HTERT RPE-1 (cell line): Measurements from ENCODE around the gene TRMT11.
"Not testable (repeated sequence)": the region's sequence is repeated elsewhere in the genome, so short reads cannot be mapped to it uniquely, and the experiment has no call there.

ENCODE experiments used
- in situ Hi-C: fragments of 300-500 bp; cut with MboI; formaldehyde crosslinking; loops from 4 replicates; pipeline ENCODE4 v1.14.3; 2020; ENCODE audit warnings: low sequenced_read_pairs

Gene TRMT11

DNA sequence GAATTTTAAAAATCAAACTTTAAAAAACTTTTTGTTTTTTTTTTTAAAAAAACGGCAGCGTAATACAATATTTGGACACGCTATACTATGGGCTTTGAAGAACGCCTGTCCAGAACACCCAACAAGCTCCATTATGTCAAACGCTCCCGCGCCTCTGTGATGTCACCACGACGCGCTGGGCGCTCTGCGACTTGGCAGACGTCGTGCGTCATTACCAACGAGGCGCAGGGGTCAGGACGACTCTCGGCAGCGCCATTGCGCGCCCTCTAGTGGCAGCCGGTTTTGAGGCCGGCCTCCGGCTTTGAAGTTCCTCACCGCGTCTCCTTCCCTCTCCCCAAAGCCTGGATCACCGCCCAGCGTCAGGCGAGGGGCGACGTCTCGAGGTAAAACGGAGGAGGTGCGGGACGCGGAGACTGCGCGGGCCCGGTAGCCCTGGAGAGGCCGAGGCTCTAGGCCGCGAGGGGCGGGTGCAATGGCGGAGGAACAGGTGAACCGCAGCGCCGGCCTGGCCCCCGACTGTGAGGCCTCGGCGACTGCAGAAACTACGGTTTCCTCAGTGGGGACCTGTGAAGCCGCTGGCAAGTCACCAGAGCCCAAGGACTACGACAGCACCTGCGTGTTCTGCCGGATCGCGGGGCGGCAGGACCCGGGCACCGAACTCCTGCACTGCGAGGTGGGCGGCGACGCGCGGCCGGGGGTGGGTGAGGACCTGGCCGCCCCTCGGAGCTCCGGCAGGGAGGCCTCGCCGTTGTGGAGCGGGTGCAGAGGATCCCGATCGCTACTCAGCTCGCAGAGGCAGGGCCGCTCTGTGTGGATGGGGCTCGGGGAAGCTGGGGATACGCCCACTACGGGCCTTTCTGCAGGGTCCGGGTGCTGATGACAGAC, 29.6 kb upstream of the TRMT11 start, which contains the start of gene HINT3:
Gene HINT3 (plus strand): TSS at position 265 of the 885 bp plus-strand sequence. CDS start 208 bp downstream, at position 473.
- in situ Hi-C loops: no loop called here

- in situ Hi-C loops: no loop called here
Observed at GRCh38 chr6:125957391-125957693, 29.0 kb upstream of the TRMT11 start.

DNA sequence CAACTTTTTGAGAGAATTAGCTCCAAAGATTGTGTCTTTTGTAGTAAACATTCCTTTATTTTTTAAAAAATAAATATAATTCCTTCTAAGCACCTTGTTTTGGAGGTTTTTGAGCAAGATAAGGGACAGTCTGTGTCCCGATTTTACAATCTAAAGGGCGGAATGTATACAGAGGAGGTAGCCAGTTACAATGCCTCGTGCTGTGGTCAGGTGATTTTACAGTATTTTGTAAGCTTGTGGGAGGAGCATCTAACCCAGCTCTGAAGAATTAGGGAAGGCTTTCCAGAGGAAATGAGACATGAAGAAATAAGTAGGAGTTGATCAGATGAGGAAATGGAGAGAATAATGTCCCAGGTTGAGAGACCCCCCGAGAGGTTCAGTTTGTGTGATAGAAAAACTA, 28.5 kb upstream of the TRMT11 start:
- in situ Hi-C loops: no loop called here

- in situ Hi-C loops: no loop called here
Observed at GRCh38 chr6:125959041-125959440, 27.3 kb upstream of the TRMT11 start.

DNA sequence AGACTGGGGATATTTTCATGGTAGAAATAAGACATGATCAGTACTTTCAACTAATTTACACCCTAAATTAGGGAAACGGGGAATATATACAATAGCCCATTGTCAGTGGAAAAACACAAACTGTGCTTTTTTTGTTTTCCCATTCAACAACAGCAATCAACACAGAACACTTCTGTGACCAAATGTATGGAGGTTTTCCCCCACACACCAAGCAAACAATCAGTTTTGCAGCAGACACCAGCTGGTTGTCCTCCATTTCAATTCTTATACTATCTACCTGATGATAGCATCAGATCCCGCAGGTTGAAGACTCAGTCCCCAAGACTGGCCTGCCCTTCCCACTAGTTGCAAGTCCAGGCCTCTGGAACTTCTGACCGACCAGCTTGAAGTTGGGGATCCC, 25.2 kb upstream of the TRMT11 start:
- in situ Hi-C loops: no loop called here

DNA sequence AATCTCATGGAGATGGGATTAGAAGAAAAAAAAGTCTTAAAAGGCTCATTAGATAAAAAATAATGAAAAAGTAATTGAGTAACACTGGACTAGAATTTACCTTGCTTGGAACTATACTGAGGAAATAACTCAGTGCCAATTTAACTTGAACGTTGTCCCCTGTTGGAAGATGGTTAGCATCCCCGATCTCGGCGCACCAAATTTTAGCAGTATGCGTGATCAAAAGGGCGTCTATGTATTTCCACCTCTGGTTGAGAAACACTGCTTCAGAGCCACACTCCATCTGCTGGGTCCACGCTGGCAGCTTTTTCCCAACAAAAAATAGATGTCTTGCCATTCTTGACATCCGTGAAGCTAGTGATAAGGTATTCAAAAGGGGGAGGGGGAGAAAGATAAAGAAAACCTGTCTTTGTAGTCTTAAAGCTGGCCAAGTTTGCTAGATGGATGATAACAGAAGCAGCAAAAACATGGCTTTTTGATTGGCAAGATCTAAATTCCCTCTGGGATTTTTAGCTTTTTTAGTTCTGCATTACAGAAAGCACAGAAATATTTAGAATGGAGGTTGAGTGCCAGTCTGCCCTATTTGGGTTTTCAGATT, 23.3 kb upstream of the TRMT11 start:
- in situ Hi-C loops: no loop called here

GRCh38 chr6:125963817-125964216, 22.5 kb upstream of the TRMT11 start:
- in situ Hi-C loops: no loop called here

DNA sequence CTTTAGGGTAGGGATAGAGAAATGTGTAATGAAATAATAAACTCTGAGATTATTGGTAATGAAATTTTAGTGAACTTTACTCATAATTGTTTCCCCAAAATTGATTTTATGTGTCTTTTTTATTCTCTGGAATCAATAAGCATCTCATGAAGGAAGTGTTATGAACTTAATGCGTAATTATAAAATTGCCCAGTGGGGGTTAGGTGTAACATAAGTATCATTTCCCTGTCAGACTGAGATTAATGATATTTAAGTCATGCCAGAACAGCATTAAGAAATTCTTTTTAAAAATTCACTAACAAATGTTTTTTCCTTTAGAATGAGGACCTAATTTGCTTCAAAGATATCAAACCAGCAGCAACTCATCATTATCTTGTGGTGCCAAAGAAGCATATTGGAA, 19.8 kb upstream of the TRMT11 start:
- in situ Hi-C loops: no loop called here

- in situ Hi-C loops: no loop called here
Observed at GRCh38 chr6:125968493-125968892, 17.8 kb upstream of the TRMT11 start.

- in situ Hi-C loops: no loop called here
Observed at GRCh38 chr6:125970760-125971159, 15.6 kb upstream of the TRMT11 start.

DNA sequence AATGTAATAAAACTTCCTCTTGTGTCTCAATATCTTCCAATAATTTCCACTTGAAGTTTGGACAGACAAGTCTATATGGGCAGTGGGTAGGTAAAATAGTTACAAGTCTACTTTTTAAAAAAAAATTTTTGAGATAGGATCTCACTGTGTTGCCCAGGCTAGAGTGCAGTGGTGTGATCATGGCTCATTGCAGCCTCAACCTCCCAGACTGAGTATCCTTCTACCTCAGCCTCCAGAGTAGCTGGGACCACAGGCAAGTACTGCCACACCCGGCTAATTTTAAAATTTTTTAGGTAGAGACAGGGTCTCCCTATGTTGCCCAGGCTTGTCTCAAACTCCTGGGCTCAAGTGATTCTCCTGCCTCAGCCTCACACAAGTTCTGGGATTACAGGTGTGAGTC, 13.9 kb upstream of the TRMT11 start:
- in situ Hi-C loops: not testable (repeated sequence)

DNA sequence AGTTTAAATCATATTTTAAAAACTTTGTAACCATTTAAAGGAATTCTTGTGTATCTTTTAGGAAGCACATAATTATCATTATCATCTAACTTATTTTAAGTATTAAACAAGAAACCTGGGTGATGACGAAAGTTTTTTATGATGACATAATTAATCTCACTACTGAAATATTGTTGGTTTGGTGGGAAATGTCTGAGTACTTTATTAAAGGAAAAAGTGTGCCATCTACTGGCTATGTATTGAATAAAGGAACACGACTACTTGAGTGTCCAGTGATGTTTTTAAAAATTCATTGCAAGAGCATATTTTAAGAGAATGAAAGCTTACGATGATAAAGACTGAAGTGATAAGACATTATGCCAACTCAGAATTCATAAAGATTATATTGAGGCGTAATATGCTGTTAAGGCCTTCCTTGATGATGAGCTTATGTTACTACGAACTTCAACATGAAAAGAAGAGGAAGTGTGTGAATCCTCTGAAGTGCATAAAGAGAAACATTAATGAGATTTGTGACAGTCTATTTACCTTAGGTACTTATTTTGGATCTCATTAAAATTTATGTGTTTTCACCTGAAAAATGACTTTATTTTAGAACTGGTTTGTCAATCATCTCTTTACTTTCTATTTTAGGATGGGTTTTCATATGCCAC, 12.0 kb upstream of the TRMT11 start:
- in situ Hi-C loops: no loop called here

DNA sequence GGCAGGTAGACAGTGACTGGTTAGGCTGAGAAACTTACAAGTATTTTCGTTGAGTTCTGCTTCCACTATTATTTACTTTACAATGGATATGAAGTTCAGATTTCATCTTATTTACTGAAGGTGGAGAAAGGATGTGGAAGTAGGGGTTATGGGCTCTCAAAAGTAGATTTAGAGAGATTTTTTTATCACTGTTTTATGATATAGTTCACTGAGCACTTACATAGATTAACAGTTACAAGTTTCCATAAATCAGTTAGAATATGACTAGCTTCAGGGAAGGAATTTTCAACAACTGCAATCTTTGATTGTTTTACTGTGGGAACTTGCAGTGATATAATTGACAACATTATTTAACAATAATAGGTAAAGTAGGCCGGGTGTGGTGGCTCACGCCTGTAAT, 7.2 kb upstream of the TRMT11 start:
- in situ Hi-C loops: no loop called here

DNA sequence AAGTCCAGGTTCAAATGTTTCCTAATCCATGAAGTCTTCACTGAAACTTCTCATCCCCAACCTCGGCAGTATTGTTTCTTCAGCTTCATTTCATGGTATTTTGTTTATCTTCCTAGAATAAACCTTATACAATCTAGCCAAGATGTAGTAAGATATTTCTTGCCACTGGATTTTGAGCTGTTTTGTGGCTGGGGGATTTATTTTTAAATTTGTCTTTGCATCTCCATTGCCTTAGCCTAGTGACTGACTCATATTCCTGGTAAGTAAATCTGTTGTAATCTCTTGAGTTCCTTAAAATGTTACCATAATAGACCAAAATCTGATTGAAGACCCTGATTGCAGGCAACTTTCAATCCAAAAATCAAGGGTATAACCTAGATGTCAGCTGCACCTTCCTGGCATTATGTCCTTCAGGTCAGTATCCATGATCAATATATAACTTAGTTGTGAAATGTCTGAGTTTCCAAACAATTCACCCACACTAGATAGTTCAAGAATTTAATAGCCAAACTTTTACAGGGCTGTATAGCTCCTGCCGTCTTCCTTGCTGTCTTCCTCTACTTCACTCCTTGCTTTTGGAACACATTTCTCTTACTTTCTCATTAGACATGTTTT, 4.7 kb upstream of the TRMT11 start:
- in situ Hi-C loops: no loop called here

DNA sequence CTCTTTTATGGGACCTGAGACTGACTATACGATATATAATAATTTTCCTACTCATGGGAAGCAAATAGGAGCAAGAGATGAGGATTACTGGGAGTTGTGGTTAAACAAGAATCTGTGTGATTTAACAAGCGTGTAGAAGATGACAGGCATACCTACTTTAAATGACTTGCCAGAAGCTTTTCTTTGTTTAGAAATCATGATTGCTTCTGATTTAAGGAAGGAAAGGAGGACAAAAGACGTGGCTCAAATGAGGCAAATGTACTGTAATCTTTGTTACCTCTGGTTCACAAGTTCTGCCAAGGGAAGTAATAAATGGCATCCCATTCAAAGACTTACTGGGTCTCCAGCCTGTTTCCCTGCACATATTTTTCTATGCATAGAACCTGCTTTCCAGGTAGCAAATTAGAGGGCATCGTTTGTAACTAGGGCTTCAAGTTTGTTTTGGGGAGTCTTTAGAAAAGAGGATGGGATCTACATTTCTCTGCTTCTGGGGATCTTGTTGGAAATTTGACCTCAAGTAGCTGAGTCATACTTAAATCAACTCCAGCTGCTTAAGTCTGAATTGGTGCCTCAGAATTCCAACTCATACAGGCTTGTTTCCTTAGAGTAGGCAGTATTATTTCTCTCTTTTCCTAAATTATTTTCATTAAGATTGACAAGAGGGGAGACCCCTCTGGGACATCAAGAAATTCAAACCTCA, 2.9 kb upstream of the TRMT11 start:
- in situ Hi-C loops: no loop called here

GRCh38 chr6:125984311-125984710, 2.0 kb upstream of the TRMT11 start:
- in situ Hi-C loops: no loop called here

DNA sequence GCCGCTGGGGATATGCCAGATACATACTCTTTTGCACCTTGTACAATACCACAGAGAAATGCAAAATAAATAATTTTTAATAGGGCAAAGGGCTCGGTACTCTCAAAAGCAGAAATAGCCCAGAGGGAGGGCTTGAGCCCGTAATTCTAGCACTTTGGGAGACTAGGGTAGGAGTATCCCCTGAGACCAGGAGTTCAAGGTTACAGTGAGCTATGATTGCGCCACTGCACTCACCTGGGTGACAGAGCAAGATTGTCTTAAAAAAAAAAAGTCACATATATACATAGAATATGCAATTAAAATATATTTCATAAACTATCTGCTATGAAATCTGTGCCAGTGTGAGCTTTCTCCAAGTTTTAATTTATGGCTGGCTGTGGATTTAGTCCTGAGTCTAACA, 818 bp upstream of the TRMT11 start:
- in situ Hi-C loops: no loop called here

DNA sequence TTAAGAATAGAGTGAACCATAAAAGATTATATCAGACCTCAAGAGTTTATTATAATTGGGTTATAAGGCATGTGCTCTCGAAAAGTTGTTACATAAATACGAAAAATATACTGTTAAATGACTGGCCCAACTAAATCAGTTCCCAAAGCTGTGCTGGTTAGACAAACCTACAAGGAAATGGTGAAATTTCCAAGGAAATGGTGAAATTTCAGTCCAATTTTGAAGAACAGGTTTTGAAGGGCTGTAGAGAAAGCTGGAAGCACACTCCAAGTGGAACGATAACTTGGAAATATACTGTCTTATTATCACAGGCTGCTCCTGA, 400 bp upstream of the TRMT11 start:
- in situ Hi-C loops: no loop called here

DNA sequence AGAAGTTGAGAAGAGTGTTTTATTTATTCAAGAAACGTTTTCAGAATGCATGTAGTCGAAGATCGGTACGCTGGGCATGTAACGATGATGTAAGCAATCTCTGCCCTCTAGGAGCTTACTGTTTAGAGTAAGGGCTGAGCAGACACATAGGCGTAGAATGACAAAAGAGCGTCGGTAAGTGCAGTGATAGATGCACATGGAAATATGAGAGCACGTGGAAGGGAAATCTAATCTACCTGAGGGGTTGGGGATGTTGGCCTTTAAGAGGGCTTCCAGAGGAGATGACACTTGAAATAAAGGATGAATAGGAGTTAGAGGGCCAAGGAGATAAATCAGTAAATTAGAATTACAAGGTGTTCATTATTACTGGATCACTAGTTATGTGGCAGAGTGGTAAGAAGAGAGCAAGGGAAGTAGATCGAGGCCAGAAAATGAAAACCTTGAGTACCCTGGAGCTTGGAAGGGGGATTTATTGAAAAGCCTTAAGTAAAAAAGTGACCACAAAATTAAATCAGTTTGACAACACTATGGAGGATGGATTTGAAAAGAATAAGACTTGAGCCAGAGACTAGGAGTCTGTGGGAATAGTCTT, 782 bp downstream of the TRMT11 start:
- in situ Hi-C loops: no loop called here

- in situ Hi-C loops: no loop called here
Observed at GRCh38 chr6:125988280-125988679, 1.9 kb downstream of the TRMT11 start.

DNA sequence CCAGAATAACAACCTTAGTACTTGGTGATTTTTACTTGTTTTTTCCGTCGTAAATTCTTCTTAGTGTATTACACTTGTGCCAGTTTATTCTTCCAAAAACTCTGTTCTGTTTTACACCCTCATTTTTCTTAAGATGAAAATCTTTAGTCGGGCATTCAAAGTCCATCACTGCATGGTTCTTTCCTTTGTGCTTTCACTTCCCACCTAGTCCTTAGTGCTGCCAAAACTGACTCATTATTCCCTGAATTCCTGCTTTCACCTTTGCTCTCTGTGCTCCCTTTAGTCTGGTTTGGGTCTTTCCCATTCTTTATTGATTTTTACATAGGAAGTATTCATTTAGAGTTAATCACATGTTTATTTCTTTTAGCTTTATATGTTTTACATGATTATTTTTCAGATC, 3.3 kb downstream of the TRMT11 start:
- in situ Hi-C loops: no loop called here
